ENCODE results near the gene PTPRU.

GRCh38 chr1:29309621-29310020, 73.3 kb downstream of the PTPRU start:
- TF ChIP-seq GATA3 (IDR thresholded peaks at IDR 0.05; ENCODE audit: low read depth, low read length) (no peak), GATA2 (IDR thresholded peaks at IDR 0.05; ENCODE audit: low read depth, low read length) (no peak)
